ENCODE results near the gene PIAS4. TPM values are rescaled to one million over a fixed set of nuclear protein-coding genes. Genes with fewer than 3 reads are reported as not detected.

Gene PIAS4
- total and polyA plus RNA-seq, 2 donors (not counting 3 experiments of a cell fraction or from before 2014, with no cell fraction given), result 26.2 to 46.2 TPM

GRCh38 chr19:4062419-4063368 lies 55.2 kb downstream of the PIAS4 start:
- TF ChIP-seq MAX (IDR thresholded peaks at IDR 0.05; ENCODE audit: insufficient read depth, insufficient read length) (no peak), MYC (IDR thresholded peaks at IDR 0.05; ENCODE audit: low read depth, low read length) (no peak), JUN (IDR thresholded peaks at IDR 0.05; ENCODE audit: borderline replicate concordance, insufficient read depth, insufficient read length, low read depth) (no peak), EZH2 (IDR thresholded peaks at IDR 0.05; ENCODE audit: borderline replicate concordance, low read depth, low read length, severe bottlenecking) (no peak), GATA2 (IDR thresholded peaks at IDR 0.05; ENCODE audit: insufficient read depth, insufficient read length, low read depth, low read length) (no peak), POLR2AphosphoS5 (IDR thresholded peaks at IDR 0.05; ENCODE audit: insufficient read depth, low read depth, low read length) (no peak), FOS (IDR thresholded peaks at IDR 0.05; ENCODE audit: borderline replicate concordance, insufficient read depth, low read length) (no peak), POLR2A (IDR thresholded peaks at IDR 0.05; ENCODE audit: low read depth, low read length) (no peak)
- TF ChIP-seq, protein P1, sequence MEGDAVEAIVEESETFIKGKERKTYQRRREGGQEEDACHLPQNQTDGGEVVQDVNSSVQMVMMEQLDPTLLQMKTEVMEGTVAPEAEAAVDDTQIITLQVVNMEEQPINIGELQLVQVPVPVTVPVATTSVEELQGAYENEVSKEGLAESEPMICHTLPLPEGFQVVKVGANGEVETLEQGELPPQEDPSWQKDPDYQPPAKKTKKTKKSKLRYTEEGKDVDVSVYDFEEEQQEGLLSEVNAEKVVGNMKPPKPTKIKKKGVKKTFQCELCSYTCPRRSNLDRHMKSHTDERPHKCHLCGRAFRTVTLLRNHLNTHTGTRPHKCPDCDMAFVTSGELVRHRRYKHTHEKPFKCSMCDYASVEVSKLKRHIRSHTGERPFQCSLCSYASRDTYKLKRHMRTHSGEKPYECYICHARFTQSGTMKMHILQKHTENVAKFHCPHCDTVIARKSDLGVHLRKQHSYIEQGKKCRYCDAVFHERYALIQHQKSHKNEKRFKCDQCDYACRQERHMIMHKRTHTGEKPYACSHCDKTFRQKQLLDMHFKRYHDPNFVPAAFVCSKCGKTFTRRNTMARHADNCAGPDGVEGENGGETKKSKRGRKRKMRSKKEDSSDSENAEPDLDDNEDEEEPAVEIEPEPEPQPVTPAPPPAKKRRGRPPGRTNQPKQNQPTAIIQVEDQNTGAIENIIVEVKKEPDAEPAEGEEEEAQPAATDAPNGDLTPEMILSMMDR (IDR thresholded peaks at IDR 0.05; ENCODE audit: extremely low read depth in 1 of 2, insufficient read depth in 1 of 2, low read depth in 1 of 2, low read length in 2 of 2), result no peak
- Histone ChIP-seq H3K4me1 (ENCODE audit: control insufficient read depth, extremely low read depth, insufficient read depth, low read length) (peaks cover 25% of the 10 kb centered on the region), H2AFZ (ENCODE audit: low read depth, low read length) (no peak overlapping the region), H3K4me3 (replicated peaks in 1 of 3; ENCODE audit: insufficient read depth in 1 of 3, low read depth in 1 of 3, low read length in 3 of 3) (no peak overlapping the region), H3K9me1 (replicated peaks; ENCODE audit: control insufficient read depth, extremely low read depth, insufficient read depth, low read length) (no peaks in the 10 kb centered on the region), H3K27me3 (ENCODE audit: control insufficient read depth in 2 of 2, insufficient read depth in 2 of 2, low read length in 2 of 2) (no peaks in the 10 kb centered on the region), H3K27ac (ENCODE audit: insufficient read depth, low read depth, low read length) (no peak overlapping the region), H4K20me1 (replicated peaks; ENCODE audit: control insufficient read depth, extremely low read depth, insufficient read depth, low read length) (no peaks in the 10 kb centered on the region), H3K79me2 (ENCODE audit: control insufficient read depth, insufficient read depth, low read length) (peaks cover 77% of the 10 kb centered on the region), H3K9me3 (replicated peaks; ENCODE audit: control insufficient read depth, insufficient read depth, low read length) (no peaks in the 10 kb centered on the region), H3K9ac (replicated peaks; ENCODE audit: extremely low read depth, insufficient read depth, low read length) (no peak overlapping the region), H3K4me2 (ENCODE audit: insufficient read depth, low read length) (no peak overlapping the region), H3K36me3 (ENCODE audit: control insufficient read depth in 2 of 2, extremely low read depth in 1 of 2, insufficient read depth in 2 of 2, low read length in 2 of 2) (peaks cover 0 to 5% of the 10 kb centered on the region in 2 experiments)
- DNase-seq (ENCODE audit: low read depth, low spot score) (no peak), FAIRE-seq (no peak)
- ChIA-PET POLR2A (no interaction called here), CTCF (no interaction called here)
- no TSS peak for BruUV-seq (replicated peaks)
- dilution Hi-C loops (cut with MboI; ENCODE audit: extremely low pct_ligation_motif_present, low sequenced_read_pairs) (no loop called here), intact Hi-C loops (cut with micrococcal nuclease) (loop anchor here (5.0 kb wide), 1 partner anchor 55 kb away; the partner anchor contains the start of gene PIAS4)
